ENCODE data around the gene LCNL1. TPM values are rescaled to one million over a fixed set of nuclear protein-coding genes. Genes with fewer than 3 reads are reported as not detected.

The LCNL1 gene
- total RNA-seq, 1 experiment from 2014 or later, result 0.41 TPM

DNA sequence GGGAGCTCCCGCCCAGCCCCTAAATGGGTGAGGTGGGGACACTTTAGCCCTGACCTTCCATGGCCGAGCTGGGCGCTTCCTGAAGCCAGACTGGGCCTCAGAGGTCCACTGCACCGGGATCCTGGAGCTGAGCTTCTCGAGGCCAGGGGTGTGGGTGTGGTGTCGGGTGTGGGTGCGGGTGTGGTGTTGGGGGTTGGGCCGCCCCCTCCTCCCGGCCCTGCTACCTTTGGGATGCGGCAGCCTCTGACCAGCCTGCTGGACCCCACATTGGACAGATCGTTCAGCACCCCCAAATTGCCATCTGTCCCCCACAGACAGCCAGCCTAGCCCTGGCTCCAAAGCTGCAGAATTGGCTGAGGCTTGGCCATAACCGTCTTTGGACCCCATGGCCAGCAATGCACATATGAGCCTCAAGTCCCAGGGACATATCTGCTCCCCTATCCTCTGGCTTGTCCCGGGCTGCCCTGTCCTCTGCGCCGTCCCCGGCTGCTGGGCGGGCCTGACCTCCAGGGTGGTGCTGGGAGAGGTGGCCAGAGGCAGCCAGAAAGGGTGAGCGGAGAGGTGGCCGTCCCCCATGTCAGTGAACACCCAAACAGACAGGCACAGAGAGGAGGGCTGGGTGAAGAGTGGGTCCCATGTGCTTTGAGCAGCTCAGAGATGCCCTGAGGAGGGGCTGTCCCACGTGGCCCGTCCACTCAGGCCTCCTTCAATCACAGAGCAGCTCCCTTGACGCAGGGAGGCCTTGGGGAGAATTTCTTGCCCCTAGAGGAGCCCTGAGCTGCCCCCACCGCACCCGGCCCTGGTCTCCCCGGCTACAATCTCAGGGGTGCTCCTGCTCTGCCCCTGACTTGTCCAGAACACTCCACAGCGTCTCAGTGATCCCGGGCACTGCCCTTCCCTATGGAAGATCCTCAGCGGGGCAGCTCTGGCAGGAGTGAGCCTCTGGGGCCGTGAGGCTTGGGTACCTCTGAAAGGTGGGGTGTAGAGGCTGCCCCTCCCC, 8.9 kb upstream of the LCNL1 start:
- CTCF ChIA-PET, result interaction anchor here (0.6 to 0.7 kb wide), 2 partner anchors 32 to 71 kb away, joined by 3 read pairs; no protein-coding TSS in a partner anchor
- Histone ChIP-seq H3F3A (ENCODE audit: insufficient read depth, low read depth) (peaks cover 2% of the 10 kb centered on the region; the same call in 1 of the 2 replicates), H4K20me1 (ENCODE audit: insufficient read depth) (no peaks in the 10 kb centered on the region), H3K79me2 (ENCODE audit: low read depth) (no peaks in the 10 kb centered on the region), H3K9me2 (ENCODE audit: insufficient read depth) (no peaks in the 10 kb centered on the region), H2AFZ (no peak overlapping the region), H3K4me2 (no peak overlapping the region), H3K36me3 (ENCODE audit: low read depth) (no peaks in the 10 kb centered on the region), H3K9me3 (ENCODE audit: insufficient read depth, low read depth) (no peaks in the 10 kb centered on the region), H3K4me3 (no peak overlapping the region), H3K4me1 (replicated peaks; ENCODE audit: insufficient read depth) (no peaks in the 10 kb centered on the region), H3K27me3 (ENCODE audit: insufficient read depth, low read depth) (no peaks in the 10 kb centered on the region), H3K27ac (no peak overlapping the region)
- DNase-seq, result no peak
- TF ChIP-seq, protein P1, sequence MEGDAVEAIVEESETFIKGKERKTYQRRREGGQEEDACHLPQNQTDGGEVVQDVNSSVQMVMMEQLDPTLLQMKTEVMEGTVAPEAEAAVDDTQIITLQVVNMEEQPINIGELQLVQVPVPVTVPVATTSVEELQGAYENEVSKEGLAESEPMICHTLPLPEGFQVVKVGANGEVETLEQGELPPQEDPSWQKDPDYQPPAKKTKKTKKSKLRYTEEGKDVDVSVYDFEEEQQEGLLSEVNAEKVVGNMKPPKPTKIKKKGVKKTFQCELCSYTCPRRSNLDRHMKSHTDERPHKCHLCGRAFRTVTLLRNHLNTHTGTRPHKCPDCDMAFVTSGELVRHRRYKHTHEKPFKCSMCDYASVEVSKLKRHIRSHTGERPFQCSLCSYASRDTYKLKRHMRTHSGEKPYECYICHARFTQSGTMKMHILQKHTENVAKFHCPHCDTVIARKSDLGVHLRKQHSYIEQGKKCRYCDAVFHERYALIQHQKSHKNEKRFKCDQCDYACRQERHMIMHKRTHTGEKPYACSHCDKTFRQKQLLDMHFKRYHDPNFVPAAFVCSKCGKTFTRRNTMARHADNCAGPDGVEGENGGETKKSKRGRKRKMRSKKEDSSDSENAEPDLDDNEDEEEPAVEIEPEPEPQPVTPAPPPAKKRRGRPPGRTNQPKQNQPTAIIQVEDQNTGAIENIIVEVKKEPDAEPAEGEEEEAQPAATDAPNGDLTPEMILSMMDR (conservative IDR thresholded peaks at IDR 0.05), result no peak
- no peak for TF ChIP-seq EZH2 (IDR thresholded peaks at IDR 0.05; ENCODE audit: low read depth)
- POLR2A ChIA-PET (ENCODE audit: unreplicated experiment), result interaction anchor here (0.5 kb wide), 1 partner anchor 22 kb away, joined by 4 read pairs; the partner anchor contains the start of gene CLIC3
- intact Hi-C loops (cut with micrococcal nuclease; ENCODE audit: unreplicated experiment), result no loop called here
- BruUV-seq (replicated peaks), result no TSS peak

DNA sequence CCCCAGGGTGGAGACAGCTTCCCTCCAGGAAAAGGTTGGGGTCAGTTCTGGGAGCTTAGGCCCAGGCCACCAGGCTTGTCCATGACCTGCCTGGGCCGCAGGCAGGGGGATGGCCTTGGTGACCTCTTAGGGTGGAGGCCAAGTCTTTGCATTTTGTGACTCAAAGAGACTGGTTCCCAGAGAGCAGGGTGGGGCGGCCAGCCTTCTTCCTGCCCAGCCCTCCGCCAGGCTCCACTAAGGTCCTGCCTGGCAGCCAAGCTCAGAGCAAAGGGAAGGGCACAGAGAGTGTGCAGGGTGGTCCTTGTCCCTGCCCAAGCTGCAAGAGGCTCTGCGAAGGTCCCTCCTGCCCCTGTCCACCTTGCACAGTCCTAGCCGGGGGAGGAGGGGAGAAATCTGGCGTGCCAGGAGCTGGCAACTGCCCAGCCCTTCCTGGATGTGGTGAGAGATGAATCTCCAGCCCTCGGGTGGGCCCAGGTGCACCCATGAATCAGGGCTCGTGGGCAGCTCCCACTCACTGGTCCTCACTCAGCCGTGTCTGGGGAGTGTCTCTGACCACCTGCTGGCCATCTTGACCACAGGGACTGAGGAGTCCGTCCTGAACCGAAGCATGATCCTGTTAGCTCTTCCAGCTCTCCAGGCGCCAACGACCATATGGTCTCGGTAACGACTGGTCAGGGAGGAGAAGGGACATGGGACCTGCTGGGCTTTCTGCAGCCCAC, 7.8 kb upstream of the LCNL1 start:
- no peak for TF ChIP-seq EZH2 (IDR thresholded peaks at IDR 0.05; ENCODE audit: low read depth)
- TF ChIP-seq, protein P1 (conservative IDR thresholded peaks at IDR 0.05), result no peak
- DNase-seq, result peak in 1 of 2 experiments; percentile 39
- no peaks in the 10 kb centered on the region for H3K9me3 ChIP-seq (ENCODE audit: insufficient read depth, low read depth)
- ChIA-PET POLR2A (ENCODE audit: unreplicated experiment) (interaction anchor here (0.5 kb wide), 1 partner anchor 21 kb away, joined by 4 read pairs; the partner anchor contains the start of gene CLIC3), CTCF (interaction anchor here (1.1 to 1.2 kb wide), 2 partner anchors 21 to 54 kb away, joined by 3 read pairs; partner anchors contain the start of gene CLIC3)
- no peaks in the 10 kb centered on the region for H3K27me3 ChIP-seq (ENCODE audit: insufficient read depth, low read depth)
- H3K36me3 ChIP-seq (ENCODE audit: low read depth), result no peaks in the 10 kb centered on the region
- intact Hi-C loops (cut with micrococcal nuclease; ENCODE audit: unreplicated experiment), result no loop called here
- no peaks in the 10 kb centered on the region for H4K20me1 ChIP-seq (ENCODE audit: insufficient read depth)
- no peaks in the 10 kb centered on the region for H3K4me1 ChIP-seq (replicated peaks; ENCODE audit: insufficient read depth)
- no peak overlapping the region for H3K4me3 ChIP-seq
- H3K27ac ChIP-seq, result no peak overlapping the region
- H3K9me2 ChIP-seq (ENCODE audit: insufficient read depth), result no peaks in the 10 kb centered on the region
- H2AFZ ChIP-seq, result no peak overlapping the region
- BruUV-seq (replicated peaks), result no TSS peak
- H3F3A ChIP-seq (ENCODE audit: insufficient read depth, low read depth), result peaks cover 12% of the 10 kb centered on the region; the same call in 1 of the 2 replicates
- H3K4me2 ChIP-seq, result no peak overlapping the region
- H3K79me2 ChIP-seq (ENCODE audit: low read depth), result no peaks in the 10 kb centered on the region

DNA sequence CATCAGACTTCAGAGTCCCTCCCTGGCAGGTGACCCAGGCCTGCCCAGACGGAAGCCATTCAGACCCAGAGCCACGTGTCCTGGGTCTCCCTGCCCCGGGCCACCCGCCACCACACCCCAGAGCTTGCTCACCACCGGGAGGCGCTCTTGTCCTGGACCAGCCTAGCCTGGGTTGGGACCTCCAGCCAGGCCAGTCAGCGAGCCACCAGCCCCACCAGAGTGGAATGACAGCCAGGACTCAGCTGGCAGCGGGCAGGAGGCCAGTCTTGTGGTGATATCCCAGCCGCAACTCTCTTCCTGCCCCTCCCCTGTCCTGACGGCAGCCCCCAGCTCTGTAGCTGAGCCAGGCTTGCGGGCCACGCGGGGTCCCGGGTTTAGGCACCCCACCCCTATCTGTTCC, 7.1 kb upstream of the LCNL1 start:
- Histone ChIP-seq H3K27me3 (ENCODE audit: insufficient read depth, low read depth) (no peaks in the 10 kb centered on the region), H3K4me1 (replicated peaks; ENCODE audit: insufficient read depth) (no peaks in the 10 kb centered on the region), H3K27ac (no peak overlapping the region), H3K9me2 (ENCODE audit: insufficient read depth) (no peaks in the 10 kb centered on the region), H4K20me1 (ENCODE audit: insufficient read depth) (no peaks in the 10 kb centered on the region), H3K36me3 (ENCODE audit: low read depth) (no peaks in the 10 kb centered on the region), H3K9me3 (ENCODE audit: insufficient read depth, low read depth) (no peaks in the 10 kb centered on the region), H3K4me2 (no peak overlapping the region), H3K79me2 (ENCODE audit: low read depth) (no peaks in the 10 kb centered on the region), H3K4me3 (no peak overlapping the region), H2AFZ (no peak overlapping the region), H3F3A (ENCODE audit: insufficient read depth, low read depth) (peaks cover 12% of the 10 kb centered on the region; the same call in 1 of the 2 replicates)
- DNase-seq, result no peak
- POLR2A ChIA-PET (ENCODE audit: unreplicated experiment), result no interaction called here
- TF ChIP-seq, protein P1 (conservative IDR thresholded peaks at IDR 0.05), result no peak
- TF ChIP-seq EZH2 (IDR thresholded peaks at IDR 0.05; ENCODE audit: low read depth), result no peak
- no TSS peak for BruUV-seq (replicated peaks)
- CTCF ChIA-PET, result interaction anchor here (1.1 to 1.2 kb wide), 2 partner anchors 21 to 54 kb away, joined by 3 read pairs; partner anchors contain the start of gene CLIC3
- intact Hi-C loops (cut with micrococcal nuclease; ENCODE audit: unreplicated experiment), result no loop called here
